Tracheal epithelial cell (primary cell): Measurements from ENCODE around the gene FUBP1. TPM values are rescaled to one million over a fixed set of nuclear protein-coding genes. Genes with fewer than 3 reads are reported as not detected.

Experiments
- total RNA-seq: library from RNA; depleted of rRNA; stranded (reverse); fragments of >200 nt; gene quantifications from 2 replicates; pipeline ENCODE4 v1.2.1, GENCODE V29; 2014

FUBP1 gene, protein sequence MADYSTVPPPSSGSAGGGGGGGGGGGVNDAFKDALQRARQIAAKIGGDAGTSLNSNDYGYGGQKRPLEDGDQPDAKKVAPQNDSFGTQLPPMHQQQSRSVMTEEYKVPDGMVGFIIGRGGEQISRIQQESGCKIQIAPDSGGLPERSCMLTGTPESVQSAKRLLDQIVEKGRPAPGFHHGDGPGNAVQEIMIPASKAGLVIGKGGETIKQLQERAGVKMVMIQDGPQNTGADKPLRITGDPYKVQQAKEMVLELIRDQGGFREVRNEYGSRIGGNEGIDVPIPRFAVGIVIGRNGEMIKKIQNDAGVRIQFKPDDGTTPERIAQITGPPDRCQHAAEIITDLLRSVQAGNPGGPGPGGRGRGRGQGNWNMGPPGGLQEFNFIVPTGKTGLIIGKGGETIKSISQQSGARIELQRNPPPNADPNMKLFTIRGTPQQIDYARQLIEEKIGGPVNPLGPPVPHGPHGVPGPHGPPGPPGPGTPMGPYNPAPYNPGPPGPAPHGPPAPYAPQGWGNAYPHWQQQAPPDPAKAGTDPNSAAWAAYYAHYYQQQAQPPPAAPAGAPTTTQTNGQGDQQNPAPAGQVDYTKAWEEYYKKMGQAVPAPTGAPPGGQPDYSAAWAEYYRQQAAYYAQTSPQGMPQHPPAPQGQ
- total RNA-seq: 78.8 and 99.5 TPM in 2 replicates

DNA sequence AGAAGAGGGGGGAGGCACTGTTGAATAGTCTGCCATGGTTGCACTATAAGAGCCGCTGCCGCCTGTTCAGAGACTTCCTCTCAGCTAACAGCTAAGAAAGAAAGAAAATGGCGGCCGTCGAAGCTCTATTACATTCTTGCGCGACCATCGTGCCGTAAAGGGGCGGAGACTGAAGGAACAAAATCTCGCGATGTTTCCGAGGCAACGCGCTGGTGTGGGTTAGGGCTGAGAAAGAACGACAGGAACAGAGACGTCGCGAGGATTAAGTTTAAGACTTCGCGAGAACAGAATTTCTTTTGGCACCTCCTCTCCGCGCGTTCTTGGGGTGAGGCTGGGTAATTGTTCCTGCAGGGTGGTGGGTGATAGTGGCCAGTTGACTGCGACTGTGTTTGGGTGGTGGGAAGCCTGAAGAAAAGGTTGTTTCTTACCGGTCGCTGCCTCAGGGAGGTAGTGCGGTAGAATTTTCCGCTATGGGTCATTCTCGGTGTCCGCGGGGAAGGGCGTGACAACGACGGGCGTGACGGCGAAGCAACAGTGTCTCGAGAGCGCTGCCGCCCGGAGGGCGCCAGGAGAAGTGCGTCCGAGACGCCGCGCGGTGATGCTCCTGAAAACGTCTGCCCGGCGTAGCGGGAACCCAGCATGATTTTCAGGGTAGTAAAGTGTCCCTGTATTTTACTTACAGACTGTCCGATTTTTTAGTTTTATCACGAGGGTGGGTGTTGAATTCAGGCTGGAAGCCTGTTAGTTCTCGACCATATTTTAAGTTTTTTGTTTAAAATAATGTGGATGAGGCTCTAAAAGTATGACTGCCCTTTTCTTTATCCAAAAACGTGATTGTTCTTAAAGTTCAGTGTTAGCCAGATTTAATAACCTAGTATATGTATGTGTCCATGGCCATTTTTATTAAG, at the start of gene FUBP1:
FUBP1 (minus strand) TSS at position 104 of the 908 bp plus-strand sequence; CDS start at position 36, 68 bp downstream.

DNA sequence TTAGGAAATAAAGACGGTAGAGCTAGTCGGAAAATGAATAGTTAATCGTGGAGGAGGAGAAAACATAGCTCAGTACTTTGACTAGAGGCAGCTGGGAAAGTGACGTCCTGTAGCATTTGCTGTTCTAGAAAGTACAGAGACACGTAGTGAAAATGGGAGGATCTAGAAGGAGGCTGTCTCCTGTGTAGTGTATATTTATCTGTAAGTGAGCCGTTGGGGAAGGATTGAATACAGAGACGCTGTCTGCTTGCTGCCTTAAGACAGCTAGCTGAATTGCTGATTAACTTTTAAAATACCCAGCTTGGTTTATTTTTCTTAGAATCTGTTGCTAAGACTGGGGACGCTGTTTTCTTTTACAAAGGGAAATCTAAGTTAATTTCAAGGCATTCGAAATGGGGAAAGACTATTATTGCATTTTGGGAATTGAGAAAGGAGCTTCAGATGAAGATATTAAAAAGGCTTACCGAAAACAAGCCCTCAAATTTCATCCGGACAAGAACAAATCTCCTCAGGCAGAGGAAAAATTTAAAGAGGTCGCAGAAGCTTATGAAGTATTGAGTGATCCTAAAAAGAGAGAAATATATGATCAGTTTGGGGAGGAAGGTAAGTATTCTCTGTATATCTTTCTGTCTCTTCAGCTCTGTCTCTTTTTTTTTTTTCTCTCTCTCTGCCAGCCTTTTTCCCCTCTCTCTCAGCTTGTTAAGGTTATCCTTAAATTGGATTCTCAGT, 26.0 kb upstream of the FUBP1 start, which contains the start of gene DNAJB4:
DNAJB4 (plus strand) TSS at position 221 of the 729 bp plus-strand sequence; CDS start at position 393, 172 bp downstream.

Other genes starting within 250 kb of the FUBP1 start
- 45.3 and 53.7 TPM in 2 replicates for gene USP33, start 219.2 kb downstream of the FUBP1 start, total RNA-seq
- gene MIGA1, start 199.4 kb downstream of the FUBP1 start, total RNA-seq: 9.6 and 14.7 TPM in 2 replicates
- 0.21 and 0.48 TPM in 2 replicates for gene NEXN, start 90.4 kb downstream of the FUBP1 start, total RNA-seq
- 9.9 and 17.1 TPM in 2 replicates for gene DNAJB4, start 25.9 kb upstream of the FUBP1 start, total RNA-seq
- gene GIPC2, start 66.9 kb upstream of the FUBP1 start, total RNA-seq: 0.48 and 3.4 TPM in 2 replicates